Measurements from ENCODE around the gene OR2A25. TPM values are rescaled to one million over a fixed set of nuclear protein-coding genes. Genes with fewer than 3 reads are reported as not detected.

OR2A25 gene
- total RNA-seq, 6 donors from 2014 or later, result not detected

- no peak for ATAC-seq (ENCODE audit: low FRiP score in 2 of 2)
- 62 to 74% methylated on average over 8 of the region's 8 CpGs for WGBS, 2 donors
- no peaks in the 10 kb centered on the region for H3K9me3 ChIP-seq
Observed at GRCh38 chr7:144118341-144118740, 48.7 kb downstream of the OR2A25 start.

DNA sequence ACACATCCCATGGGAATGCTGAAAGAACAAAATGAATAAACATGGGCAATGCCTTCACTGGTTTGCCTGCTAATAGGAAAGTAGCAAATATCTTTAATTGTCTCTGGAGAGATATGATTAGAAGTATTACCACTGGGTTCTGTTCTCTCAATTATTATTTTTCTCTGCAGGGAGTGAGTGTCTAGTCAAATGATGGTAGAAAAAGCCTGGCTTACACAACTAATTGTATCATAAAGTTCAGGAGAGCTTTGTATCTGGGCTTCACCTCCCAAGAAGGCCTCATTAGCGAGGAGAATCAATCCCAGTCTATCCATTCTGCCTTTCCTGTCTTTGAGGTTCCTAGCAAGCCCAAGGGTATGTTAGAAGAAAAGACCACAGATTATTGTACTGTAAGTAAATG lies 53.3 kb downstream of the OR2A25 start, which contains the start of gene OR2A14:
Gene OR2A14 (plus strand): TSS at position 301 of the 400 bp plus-strand sequence. CDS start 5,937 bp downstream, outside the sequence.
- no peak for TF ChIP-seq POLR2AphosphoS5 (IDR thresholded peaks at IDR 0.05)
- H3K4me1 ChIP-seq, result no peaks in the 10 kb centered on the region
- no peak within 1 kb of the TSS for H3K4me3 ChIP-seq
- no peaks in the 10 kb centered on the region for H3K9me3 ChIP-seq
- WGBS, 2 donors, result 82 to 100% methylated on average over 1 of the region's 1 CpG
- H3K27ac ChIP-seq, result no peak within 1 kb of the TSS
- DNase-seq (no peak), ATAC-seq (ENCODE audit: low FRiP score in 2 of 2) (no peak)
- H3K36me3 ChIP-seq, result no peaks in the 10 kb centered on the region
- H3K27me3 ChIP-seq, result no peaks in the 10 kb centered on the region

More at GRCh38 chr7:144118341-144118740, 48.7 kb downstream of the OR2A25 start:
- Histone ChIP-seq H3K27me3 (no peaks in the 10 kb centered on the region), H3K4me1 (no peaks in the 10 kb centered on the region), H3K4me3 (no peak overlapping the region), H3K36me3 (no peaks in the 10 kb centered on the region), H3K27ac (no peak overlapping the region)
- DNase-seq, result no peak
- TF ChIP-seq POLR2A (IDR thresholded peaks at IDR 0.05) (no peak), EP300 (IDR thresholded peaks at IDR 0.05) (no peak), CTCF (IDR thresholded peaks at IDR 0.05) (no peak), POLR2AphosphoS5 (IDR thresholded peaks at IDR 0.05) (no peak)

Small RNAs within 50 kb of the gene (small RNA-seq; reads per million reads assigned to genes)
- gene OR2A41P, result 0 reads per million in 4 donors

Other genes with a start within 250 kb of the OR2A25 start
- gene TCAF1, start 167.6 kb upstream of the OR2A25 start, total RNA-seq, result 10 to 100 TPM; 17.8 to 40.1 (median 26.5) TPM
- not detected for gene OR2F2, start 134.6 kb upstream of the OR2A25 start, total RNA-seq
- gene OR2F1, start 115.0 kb upstream of the OR2A25 start, total RNA-seq, result not detected
- not detected for gene OR6B1, start 69.5 kb upstream of the OR2A25 start, total RNA-seq
- not detected for gene OR2A5, start 20.9 kb upstream of the OR2A25 start, total RNA-seq
- gene OR2A12, start 16.5 kb downstream of the OR2A25 start, total RNA-seq, result not detected
- gene OR2A2, start 39.8 kb downstream of the OR2A25 start, total RNA-seq, result not detected
- not detected for gene OR2A14, start 53.4 kb downstream of the OR2A25 start, total RNA-seq
- 10 to 100 TPM in 2 of 6 donors, 1 to 10 TPM in 4; 3.0 to 19.2 (median 7.3) TPM for gene CTAGE4, start 113.7 kb downstream of the OR2A25 start, total RNA-seq
- 10 to 100 TPM in 2 of 6 donors, 1 to 10 TPM in 4; 3.9 to 21.3 (median 8.3) TPM for gene ARHGEF35, start 126.0 kb downstream of the OR2A25 start, total RNA-seq
- gene OR2A42, start 169.8 kb downstream of the OR2A25 start, total RNA-seq, result under 1 TPM in 3 of 6 donors, not detected in 3; 0.09 to 0.46 (median 0.10) TPM
- gene OR2A7, start 195.0 kb downstream of the OR2A25 start, total RNA-seq, result 10 to 100 TPM in 1 of 6 donors, 1 to 10 TPM in 5; 4.5 to 12.0 (median 8.2) TPM
- gene CTAGE8, start 199.5 kb downstream of the OR2A25 start, total RNA-seq, result 1 to 10 TPM in 5 of 6 donors, not detected in 1; 1.5 to 7.3 (median 2.5) TPM
- gene OR2A1, start 242.6 kb downstream of the OR2A25 start, total RNA-seq, result under 1 TPM in 3 of 6 donors, not detected in 3; 0.10 to 0.46 (median 0.14) TPM